Thyroid gland (tissue), 4 donors: Measurements from ENCODE around the gene RNASE9.

ENCODE experiments used
- CTCF ChIP-seq, 6 experiments: fragments of 200-600 bp in 3 of 6; fragments of 450-650 bp in 3 of 6; sonication (generic) in 3 of 6; IDR thresholded peaks; one replicate each; pipeline ENCODE4 v1.5.1; 2016 to 2019; ENCODE audit warnings: antibody characterized with exemption in 6 of 6, mild to moderate bottlenecking in 2 of 6, inconsistent platforms in 1 of 6, moderate library complexity in 1 of 6
- POLR2A ChIP-seq, 2 donors: fragments of 450-650 bp; IDR thresholded peaks; one replicate each; pipeline ENCODE4 v1.6.1; 2017; ENCODE audit warnings: antibody characterized with exemption in 2 of 2, mild to moderate bottlenecking in 2 of 2, moderate library complexity in 1 of 2

DNA sequence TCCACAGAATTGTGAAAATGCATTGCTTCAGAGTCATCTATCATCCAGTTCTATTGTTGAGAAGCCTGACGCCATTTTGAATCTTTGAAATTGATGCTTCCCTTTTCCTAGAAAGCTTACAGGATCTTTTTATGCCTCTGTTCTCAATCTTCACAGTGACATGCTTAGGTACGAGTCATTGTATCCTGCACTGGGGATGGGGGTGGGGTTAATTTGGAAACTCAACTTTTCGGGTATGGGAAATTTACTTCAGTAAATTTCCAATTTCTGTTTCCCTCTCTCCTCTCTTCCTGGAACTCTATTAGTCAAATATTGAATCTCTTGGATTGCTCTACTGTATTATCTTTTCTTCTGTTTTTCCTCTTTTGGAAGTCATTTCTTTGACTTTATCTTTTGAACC, 31.0 kb downstream of the RNASE9 start:
- TF ChIP-seq CTCF (IDR thresholded peaks at IDR 0.05) (no peak), POLR2A (IDR thresholded peaks at IDR 0.05) (no peak)
